ENCODE data around the gene FAM219B. TPM values are rescaled to one million over a fixed set of nuclear protein-coding genes. Genes with fewer than 3 reads are reported as not detected.

The FAM219B gene
- total and polyA plus RNA-seq, 2 of the 8 experiments (the other 6 are each of a cell fraction or from before 2014, with no cell fraction given), result 57.1 to 66.6 TPM

- no peak overlapping the region for H4K5ac ChIP-seq (ENCODE audit: insufficient read length, low read depth, low read length)
- no peak overlapping the region for H2AFZ ChIP-seq (ENCODE audit: low read length)
- no peak overlapping the region for H3K4me2 ChIP-seq (ENCODE audit: insufficient read depth in 1 of 2, low read depth in 2 of 2, low read length in 2 of 2)
- H2BK120ac ChIP-seq (replicated peaks; ENCODE audit: low read depth, low read length), result no peak overlapping the region
- H3K79me1 ChIP-seq (ENCODE audit: low read depth, low read length), result peaks cover 8% of the 10 kb centered on the region
- H3K23me2 ChIP-seq (ENCODE audit: low read depth, low read length), result peaks cover 2% of the 10 kb centered on the region; the same call in 1 of the 2 replicates
- WGBS, 2 experiments (ENCODE audit: extremely low coverage in 1 of 2, insufficient coverage in 1 of 2, insufficient read length in 1 of 2, insufficient replicate concordance in 2 of 2, low coverage in 1 of 2, low lambda C conversion rate in 2 of 2, missing lambda C conversion rate in 1 of 2), result 82% methylated on average over 6 of the region's 6 CpGs; no CpG with 5 or more reads in 1 of the 2 experiments
- H3K23ac ChIP-seq (ENCODE audit: insufficient read length), result no peak overlapping the region
- FAIRE-seq (no peak), DNase-seq (ENCODE audit: low read depth in 1 of 2, low spot score in 2 of 2) (no peak)
- peaks cover 3 to 8% of the 10 kb centered on the region in 2 experiments for H4K20me1 ChIP-seq (replicated peaks in 1 of 2; ENCODE audit: control insufficient read depth in 1 of 2, insufficient read depth in 2 of 2, low read length in 2 of 2)
- no peaks in the 10 kb centered on the region for H3K9me3 ChIP-seq (ENCODE audit: insufficient read depth in 2 of 2, low read depth in 1 of 2, low read length in 1 of 2)
- no peak overlapping the region for H3K56ac ChIP-seq (replicated peaks; ENCODE audit: insufficient read length, low read depth, low read length)
- no peak overlapping the region for H3K27ac ChIP-seq (ENCODE audit: low read depth, low read length)
- no peak overlapping the region for H3K18ac ChIP-seq (ENCODE audit: extremely low read depth, low read length)
- H2BK20ac ChIP-seq (ENCODE audit: low read length), result no peak overlapping the region
- ChIA-PET CTCF (ENCODE audit: partially characterized antibody) (interaction anchor here (0.7 to 1.2 kb wide), 3 partner anchors 9 to 232 kb away, joined by 3 read pairs; no protein-coding TSS in a partner anchor), POLR2A (ENCODE audit: partially characterized antibody) (interaction anchor here (0.9 to 1.2 kb wide), 3 partner anchors 14 to 37 kb away, joined by 3 to 4 read pairs (median 3); no protein-coding TSS in a partner anchor)
- no peaks in the 10 kb centered on the region for H3K36me3 ChIP-seq (ENCODE audit: control insufficient read depth in 2 of 4, insufficient read depth in 4 of 4, low read length in 3 of 4)
- H3K9ac ChIP-seq (replicated peaks in 1 of 4; ENCODE audit: extremely low read depth in 1 of 4, low read depth in 3 of 4, low read length in 3 of 4), result no peak overlapping the region
- no peak overlapping the region for H3K4ac ChIP-seq (replicated peaks; ENCODE audit: insufficient read length, low read depth, low read length)
- no peak overlapping the region; the same call in 1 of the 2 replicates for H2BK5ac ChIP-seq (ENCODE audit: low read depth, low read length)
- no peaks in the 10 kb centered on the region for H3K27me3 ChIP-seq (replicated peaks in 1 of 4; ENCODE audit: control insufficient read depth in 3 of 4, extremely low read depth in 1 of 4, insufficient read depth in 3 of 4, low read length in 3 of 4)
- H2BK15ac ChIP-seq (ENCODE audit: low read length), result no peak overlapping the region
- no peak overlapping the region for H2AK5ac ChIP-seq (ENCODE audit: low read depth, low read length)
- no peaks in the 10 kb centered on the region for H3K4me1 ChIP-seq (replicated peaks in 1 of 4; ENCODE audit: control insufficient read depth in 3 of 4, insufficient read depth in 4 of 4, low read length in 3 of 4)
- no peak overlapping the region for H4K8ac ChIP-seq (ENCODE audit: extremely low read depth, insufficient read depth, low read length)
- no peak overlapping the region for H2BK12ac ChIP-seq (ENCODE audit: low read depth, low read length)
- no peak overlapping the region for H4K91ac ChIP-seq (replicated peaks; ENCODE audit: insufficient read length, low read length)
- peaks cover 0 to 30% of the 10 kb centered on the region in 2 experiments; a peak in 2 of 4 replicates for H3K79me2 ChIP-seq (ENCODE audit: control insufficient read depth in 1 of 2, insufficient read depth in 2 of 2, low read length in 2 of 2)
- H3K4me3 ChIP-seq (ENCODE audit: extremely low read depth in 1 of 4, insufficient read depth in 2 of 4, low read depth in 3 of 4, low read length in 4 of 4), result no peak overlapping the region
- no peak overlapping the region for H3K14ac ChIP-seq (ENCODE audit: insufficient read length)
- TF ChIP-seq SP2 (IDR thresholded peaks at IDR 0.05; ENCODE audit: low read length) (no peak), ATF2 (IDR thresholded peaks at IDR 0.05; ENCODE audit: low read length) (no peak), HDAC2 (IDR thresholded peaks at IDR 0.05; ENCODE audit: borderline replicate concordance in 1 of 2, low read depth in 2 of 2, low read length in 2 of 2) (no peak), RFX5 (IDR thresholded peaks at IDR 0.05; ENCODE audit: borderline replicate concordance, low read depth, low read length) (no peak), TAF1 (IDR thresholded peaks at IDR 0.05; ENCODE audit: low read depth, low read length) (no peak), BACH1 (IDR thresholded peaks at IDR 0.05; ENCODE audit: low read length) (no peak), SAP30 (IDR thresholded peaks at IDR 0.05; ENCODE audit: insufficient read depth, insufficient replicate concordance, low read length) (no peak), TAF7 (optimal IDR thresholded peaks at IDR 0.05; ENCODE audit: borderline replicate concordance, low read depth, low read length) (no peak)
These were observed 42.4 kb downstream of the FAM219B start for GRCh38 chr15:74864296-74864695.

Data from H1 (cell line).